Epithelial cell of prostate (primary cell): ENCODE data around the gene C22orf15.
"Not testable (repeated sequence)": the region's sequence is repeated elsewhere in the genome, so short reads cannot be mapped to it uniquely, and the experiment has no call there.

Experiments used
- DNase-seq: peaks from one replicate; pipeline ENCODE4 v3.0.0-alpha.2; 2011; ENCODE audit warnings: low read depth, low spot score
- H3K27ac ChIP-seq: fragments of 450-650 bp; 2 replicates; pipeline ENCODE4 v1.5.1; 2017; ENCODE audit warnings: mild to moderate bottlenecking

Gene C22orf15, protein sequence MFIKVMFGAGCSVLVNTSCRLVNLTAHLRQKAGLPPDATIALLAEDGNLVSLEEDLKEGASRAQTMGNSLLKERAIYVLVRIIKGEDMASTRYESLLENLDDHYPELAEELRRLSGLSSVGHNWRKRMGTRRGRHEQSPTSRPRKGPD

DNA sequence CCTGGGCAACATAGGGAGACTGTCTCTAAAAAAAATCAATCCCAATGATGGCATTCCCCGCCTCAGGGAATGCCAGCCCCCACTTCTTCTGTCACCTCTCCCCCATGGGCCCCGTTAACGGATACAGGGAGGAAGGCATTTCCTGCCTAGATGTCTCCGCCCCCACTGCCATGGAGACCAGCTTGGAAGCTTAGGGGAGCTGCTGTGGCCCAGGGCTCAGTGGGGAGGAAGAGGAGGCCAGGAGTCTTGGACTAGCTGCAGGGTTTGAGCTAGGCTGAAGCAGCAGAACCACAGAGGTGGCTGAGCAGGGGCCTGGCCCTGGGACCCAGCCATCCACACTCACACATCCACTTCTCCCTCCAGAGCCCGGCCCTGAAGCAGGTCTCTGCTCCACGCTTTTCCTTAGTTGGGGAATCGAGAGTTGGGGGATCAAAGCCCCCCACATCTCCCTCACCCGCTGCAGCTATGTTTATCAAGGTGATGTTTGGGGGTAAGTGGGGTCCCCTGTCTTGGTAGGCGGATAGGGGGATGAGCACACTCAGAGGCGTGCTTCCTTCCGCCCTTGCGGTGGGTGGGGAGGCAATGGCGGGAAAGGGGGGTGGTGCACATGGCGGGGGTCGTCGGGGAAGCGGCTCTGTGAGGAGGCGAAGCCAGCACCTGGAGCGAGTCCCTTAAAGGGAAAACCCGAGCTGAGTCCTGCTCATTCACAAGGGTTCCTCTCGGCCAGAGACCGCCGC, at the start of gene C22orf15:
Gene C22orf15 (plus strand): TSS at position 149 of the 737 bp plus-strand sequence. CDS start 317 bp downstream, at position 466.
- no peak for DNase-seq
- no peak within 1 kb of the TSS for H3K27ac ChIP-seq

DNA sequence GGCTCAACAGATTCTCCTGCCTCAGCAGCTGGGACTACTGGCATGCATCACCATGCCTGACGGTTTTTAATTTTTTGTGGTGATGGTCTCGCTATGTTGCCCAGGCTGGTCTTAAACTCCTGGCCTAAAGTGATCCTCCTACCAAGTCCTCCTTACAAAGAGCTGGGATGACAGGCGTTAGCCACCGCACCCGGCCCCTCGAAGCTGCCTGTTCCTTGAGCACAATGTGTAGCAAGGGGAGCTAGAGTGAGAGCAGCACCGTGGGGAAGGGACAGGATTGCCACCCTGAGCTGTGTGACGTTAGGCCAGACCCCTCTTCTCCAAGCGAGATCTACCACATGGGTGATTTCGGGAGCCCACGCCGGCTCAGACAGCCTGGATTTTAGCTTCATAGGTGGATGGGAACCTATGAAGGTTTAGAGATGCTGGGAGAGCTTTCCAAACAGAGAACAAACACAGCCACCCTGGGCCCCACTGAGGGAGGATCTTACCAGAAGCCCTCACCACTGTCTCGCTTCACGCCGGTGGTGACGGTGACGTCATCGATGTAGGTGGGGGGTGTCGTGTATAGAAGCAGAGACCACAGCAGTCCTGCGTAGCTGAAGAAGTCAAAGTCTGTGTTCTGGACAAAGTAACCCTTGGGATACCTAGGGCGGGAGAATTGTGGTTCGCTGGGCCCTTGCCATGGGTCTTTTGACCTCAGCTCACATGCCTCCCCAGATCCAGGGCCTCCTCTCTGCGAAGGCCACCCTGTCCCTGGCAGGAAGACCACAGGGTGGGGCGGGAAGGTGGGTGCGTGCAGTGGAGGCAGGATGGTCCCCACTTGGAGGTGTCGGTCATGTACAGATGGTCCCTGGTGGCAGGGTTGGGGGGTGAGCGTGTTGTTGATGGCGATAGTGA, 48.8 kb upstream of the C22orf15 start:
- H3K27ac ChIP-seq, result no peak overlapping the region
- no peak for DNase-seq

DNA sequence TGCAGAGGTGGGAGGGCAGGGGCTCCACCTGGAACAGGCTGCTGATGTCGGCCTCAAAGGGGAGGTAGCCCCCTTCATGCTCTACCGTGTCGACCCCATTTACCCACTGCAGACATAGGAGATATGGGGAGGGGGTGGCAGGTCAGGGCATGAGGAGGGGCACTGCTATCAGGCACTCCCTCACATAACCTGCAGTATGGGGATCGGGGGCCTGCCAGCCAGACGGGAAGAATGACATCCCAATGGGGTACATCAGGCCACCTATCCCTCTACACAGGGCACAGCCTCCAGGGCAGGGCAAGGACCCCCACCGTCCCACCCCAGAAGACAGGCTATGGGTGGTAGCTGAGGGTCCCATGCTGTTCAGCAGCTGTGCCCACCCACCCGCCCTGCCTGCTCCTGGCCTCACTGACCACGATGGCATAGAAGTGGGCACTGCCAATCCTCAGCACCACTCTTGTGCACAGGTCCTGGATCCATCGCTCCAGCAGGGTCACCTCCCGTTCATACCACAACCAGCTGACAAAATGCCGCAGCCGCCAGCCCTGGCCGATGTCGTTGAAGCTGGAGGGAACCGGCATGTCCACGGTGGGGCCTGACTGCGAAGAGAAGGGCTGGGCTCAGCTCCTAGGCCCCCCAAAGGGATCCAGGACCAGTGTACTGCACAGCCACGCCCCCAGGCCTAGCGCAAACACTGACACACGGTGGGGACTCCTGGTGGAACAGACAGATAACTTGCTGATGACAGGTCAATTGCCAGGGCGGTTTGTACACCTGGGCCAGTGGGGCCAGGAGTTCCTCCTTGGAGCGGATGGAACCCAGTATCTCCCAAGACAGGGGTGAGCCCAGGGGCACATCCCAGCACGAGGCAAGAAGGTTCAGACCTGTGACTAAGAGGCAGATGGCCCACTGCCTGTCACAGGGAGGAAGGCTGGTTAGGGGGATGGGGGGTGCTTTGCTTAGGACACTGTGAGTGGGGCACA, 47.9 kb upstream of the C22orf15 start:
- no peak for DNase-seq
- H3K27ac ChIP-seq, result no peak overlapping the region

DNA sequence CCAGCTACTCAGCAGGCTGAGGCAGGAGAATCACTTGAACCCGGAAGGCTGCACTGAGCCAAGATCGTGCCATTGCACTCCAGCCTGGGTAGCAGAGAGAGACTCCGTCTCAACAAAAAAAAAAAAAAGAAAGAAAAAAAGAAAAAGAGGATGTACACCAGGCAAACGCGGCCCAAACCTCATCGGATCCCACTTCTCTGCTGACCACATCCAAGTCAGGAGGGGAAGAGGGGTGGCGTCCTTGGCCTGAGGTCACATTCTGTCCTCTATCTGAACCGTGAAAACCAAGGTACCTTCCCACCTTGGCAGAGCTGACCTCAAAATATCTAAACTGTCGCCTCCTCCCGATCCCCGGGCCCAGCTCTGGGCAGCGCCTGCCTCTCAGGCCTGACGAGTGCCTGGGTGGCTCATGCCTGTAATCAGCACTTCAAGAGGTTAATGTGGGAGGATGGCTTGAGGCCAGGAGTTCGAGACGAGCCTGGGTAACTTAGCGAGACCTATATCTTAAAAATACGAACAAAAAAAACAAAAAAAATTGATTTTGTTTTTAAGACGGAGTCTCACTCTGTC, 46.9 kb upstream of the C22orf15 start:
- no peak overlapping the region for H3K27ac ChIP-seq
- DNase-seq, result no peak

DNA sequence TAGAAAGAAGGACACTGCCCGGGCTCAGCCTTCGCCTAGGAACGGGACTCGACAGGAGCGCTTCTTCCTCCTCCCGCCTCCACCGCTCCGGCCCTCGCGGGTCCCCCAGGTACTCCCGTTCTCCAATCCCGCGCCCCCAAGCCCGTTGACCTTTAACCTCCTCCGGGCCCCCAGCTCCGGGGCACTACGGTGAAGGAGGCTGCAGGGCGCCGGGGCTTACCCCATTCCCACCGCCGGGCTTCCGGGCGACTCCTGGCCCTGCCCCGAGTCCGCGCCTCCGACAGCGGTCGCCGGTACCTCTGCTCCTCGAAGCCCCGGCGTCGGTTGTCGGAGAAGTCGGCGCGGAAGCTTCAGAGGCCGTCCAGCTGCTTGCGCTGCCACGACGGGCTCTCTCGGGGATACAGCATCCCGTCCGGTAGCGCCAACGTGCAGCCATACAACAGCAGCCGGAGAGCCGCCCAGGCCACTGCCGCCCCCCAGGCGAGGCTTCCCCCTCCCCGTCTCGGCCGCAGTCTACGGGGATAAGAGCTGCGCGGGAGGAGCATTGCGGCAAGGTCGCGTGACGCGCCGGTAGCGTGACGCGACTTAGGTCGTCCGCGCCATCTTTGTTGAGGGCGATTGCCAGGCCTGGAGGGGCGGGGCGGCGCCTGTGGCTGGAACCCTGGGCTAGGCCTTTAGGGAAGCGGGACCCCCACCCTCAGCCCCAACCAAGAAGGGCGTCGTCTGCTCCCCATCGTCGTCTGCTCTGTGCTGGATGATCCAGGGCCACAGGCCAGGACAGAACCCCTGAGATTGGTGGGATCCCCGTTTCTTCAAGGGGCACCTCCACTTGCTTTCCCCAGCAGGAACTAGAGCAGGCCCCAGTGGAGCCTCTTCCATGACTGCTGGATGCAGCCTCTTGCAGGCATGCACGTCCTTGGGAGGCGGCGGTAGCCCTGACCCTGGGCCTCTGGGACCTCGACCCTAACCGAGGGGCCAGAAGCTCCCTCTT, 45.7 kb upstream of the C22orf15 start:
- no peak overlapping the region for H3K27ac ChIP-seq
- DNase-seq, result peak; percentile 24

DNA sequence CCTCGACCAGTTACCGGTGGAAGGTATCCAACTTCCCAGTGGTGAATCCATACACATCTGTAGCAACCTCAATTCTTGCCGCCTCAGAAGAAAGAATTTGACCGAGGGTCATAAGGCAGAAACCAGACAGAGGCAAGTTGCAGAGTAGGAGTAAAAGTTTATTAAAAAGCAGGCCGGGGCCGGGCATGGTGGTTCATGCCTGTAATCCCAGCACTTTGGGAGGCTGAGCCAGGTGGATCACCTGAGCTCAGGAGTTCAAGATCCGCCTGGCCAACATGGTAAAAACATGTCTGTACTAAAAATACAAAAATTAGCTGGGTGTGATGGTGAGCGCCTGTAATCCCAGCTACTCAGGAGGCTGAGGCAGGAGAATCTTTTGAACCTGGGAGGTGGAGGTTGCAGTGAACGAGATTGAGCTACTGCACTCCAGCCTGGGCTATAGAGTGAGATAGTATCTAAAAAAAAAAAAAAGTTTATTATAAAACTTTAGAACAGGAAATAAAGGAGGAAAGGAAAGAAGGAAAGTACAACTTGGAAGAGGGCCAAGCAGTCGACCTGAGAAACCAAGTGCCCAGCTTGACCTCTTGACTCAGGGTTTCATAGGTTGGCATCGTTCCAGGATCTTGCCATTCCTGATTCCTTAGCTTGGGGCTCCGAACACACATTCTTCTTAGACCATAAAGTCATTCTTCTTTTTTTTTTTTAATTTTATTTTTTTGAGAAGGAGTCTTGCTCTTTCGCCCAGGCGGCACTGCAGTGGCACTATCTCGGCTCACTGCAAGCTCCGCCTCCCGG, 44.2 kb upstream of the C22orf15 start:
- no peak overlapping the region for H3K27ac ChIP-seq

DNA sequence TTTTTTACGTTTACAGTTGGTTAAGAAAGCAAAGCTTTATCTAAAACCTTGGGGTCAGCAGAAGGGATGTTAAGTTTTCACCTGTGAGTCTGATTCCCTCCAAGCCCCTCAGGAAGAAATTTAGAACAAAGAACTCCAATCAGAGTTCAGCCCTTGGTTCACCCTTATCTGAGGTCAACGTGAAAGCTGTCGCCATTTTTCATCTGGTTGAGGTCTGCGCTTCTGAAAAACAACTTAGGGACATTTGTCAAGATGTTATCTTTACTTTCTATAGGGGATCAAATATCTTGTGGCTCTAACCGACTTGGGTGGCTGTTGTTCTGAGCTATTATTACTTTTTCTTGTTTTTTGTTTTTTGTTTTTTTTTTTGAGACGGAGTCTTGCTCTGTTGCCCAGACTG, 41.9 kb upstream of the C22orf15 start:
- H3K27ac ChIP-seq, result no peak overlapping the region
- DNase-seq, result no peak

More for the DNA sequence above, 44.2 kb upstream of the C22orf15 start:
- no peak for DNase-seq

DNA sequence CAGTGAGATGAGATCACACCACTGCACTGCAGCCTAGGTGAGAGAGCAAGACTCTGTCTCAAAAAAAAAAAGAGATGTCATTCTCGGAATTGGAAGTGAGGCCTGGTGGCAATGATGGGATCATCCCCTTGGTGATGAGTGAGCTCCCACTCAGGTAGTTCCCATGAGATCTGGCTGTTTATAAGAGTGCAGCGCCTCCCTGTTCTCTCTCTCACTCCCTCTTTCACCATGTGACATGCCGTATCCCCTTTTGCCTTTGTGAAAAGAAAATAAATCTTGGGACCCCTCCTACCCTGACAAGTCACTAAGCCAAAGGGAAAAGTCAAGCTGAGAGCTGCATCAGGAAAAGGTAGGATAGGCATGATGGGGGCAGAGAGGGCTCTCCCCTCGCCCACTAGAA, 40.6 kb upstream of the C22orf15 start:
- DNase-seq, result no peak
- H3K27ac ChIP-seq, result no peak overlapping the region

DNA sequence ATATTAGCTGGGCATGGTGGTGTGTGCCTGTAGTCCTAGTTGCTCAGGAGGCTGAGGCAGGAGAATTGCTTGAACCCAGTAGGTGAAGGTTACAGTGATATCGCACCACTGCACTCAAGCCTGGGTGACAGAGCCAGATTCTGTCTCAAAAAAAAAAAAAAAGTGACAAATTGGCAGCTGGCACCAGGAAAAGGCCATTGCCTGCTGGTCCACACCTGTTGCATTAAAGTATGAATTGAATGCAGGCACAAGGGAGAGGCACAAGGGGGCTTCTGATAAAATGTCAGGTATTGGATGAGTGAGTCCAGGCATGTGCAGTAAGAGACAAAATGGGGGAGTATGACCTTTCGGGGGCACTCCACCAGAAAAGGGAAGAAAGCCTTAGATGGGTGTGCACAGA, 40.1 kb upstream of the C22orf15 start:
- no peak overlapping the region for H3K27ac ChIP-seq
- no peak for DNase-seq

DNA sequence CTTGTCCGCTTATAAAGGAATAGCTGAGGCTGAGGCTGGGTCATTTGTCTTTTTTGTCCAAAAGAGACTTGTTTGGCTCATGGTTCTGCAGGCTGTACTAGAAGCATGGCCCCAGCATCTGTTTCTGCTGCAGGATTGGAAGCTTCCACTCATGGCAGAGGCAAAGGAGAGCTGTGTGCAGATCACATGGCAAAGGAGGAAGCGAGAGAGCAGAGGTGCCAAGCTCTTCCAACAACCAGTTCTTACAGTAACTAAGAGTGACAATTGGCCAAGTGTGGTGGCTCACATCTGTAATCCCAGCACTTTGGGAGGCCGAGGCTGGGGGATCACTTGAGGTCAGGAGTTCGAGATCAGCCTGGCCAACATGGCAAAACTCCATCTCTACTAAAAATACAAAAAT, 34.7 kb upstream of the C22orf15 start:
- not testable (repeated sequence) for H3K27ac ChIP-seq, DNase-seq

DNA sequence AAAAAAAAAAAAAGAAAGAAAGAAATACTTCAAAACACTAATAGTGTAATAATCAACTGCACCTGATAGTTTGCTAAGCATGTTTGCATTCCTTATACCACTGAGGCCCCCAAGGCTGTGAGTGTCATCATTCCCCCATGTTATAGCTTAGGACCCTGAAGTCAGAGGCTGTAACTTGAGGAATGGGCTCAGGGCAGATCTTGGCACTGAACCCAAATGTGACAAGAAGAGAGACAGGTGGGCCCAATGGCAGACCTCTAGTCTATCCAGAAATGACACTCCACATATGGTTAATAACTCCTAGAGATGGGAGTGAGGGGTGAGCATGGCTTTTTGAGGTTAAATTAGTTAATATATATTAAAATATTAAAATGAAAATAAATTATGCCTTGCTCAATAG, 25.1 kb upstream of the C22orf15 start:
- DNase-seq, result no peak
- H3K27ac ChIP-seq, result no peak overlapping the region

DNA sequence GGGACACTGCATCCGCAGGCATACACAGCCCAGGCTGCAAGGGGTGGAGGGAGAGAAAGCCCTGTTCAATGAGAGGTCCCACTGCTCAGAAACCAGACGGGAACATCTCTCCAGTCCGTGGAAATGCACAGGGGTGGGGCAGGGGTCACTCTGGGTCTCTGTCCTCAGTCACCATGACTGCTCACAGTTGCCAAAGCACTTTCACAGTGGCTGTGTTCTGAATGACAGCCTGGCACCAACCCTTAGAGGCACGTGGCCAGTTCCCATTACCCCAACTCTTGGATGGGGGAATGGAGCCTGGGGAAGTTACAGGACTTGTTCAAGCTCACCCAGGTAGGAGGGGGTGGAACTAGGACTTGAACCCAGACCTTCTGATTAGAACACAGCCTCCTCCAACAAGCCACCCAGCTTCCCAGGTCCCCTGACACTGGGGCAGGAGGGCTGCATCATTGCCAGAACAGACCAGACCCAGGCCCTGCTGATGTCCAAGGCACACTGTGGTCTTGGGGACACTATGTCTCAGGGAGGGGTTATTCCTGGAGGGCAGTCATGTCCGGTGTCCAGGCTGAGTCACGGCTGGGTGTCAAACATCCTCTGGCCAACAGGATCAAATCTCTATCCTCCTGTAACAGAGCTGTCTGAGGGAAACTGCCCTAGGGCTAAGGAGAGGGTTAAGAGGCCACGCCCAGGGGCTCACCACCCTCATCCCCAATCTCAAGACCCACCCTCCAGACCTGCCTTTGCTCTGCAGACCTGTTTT, 20.1 kb upstream of the C22orf15 start:
- no peak overlapping the region for H3K27ac ChIP-seq
- no peak for DNase-seq

DNA sequence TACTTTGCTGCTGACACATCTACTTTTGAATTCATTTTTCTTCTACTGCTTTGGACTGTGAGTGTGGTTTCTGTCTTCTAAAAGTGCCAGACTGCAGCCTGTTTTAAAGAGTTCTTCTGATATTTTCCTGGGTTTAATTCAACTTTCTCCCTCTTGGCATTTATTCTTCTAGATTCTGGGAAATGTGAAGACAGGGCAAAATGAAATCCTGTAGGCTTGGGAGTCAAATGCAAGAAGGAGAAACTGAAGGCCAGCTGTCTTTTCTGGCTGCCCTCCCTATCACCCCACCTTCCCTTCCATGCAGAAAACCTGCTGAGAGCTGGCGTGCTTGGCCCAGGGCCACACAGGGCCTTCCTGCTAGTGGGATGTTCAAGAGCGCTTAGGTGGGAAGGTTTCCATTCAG, 19.5 kb upstream of the C22orf15 start:
- DNase-seq, result no peak

DNA sequence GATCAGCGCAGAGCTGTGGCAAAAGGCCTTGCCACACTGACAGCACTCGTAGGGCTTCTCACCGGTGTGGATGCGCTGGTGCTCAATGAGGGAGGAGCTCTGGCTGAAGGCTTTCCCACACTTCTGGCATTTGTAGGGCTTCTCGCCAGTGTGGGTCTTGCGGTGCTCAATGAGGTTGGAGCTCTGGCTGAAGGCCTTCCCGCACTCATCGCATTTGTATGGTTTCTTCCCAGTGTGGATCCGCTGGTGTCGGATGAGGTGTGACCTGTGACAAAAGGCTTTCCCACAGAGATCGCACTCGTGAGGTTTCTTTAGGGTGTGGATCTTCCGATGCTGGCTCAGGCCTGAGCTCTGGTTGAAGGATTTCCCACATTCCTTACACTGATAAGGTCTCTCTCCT, 18.8 kb upstream of the C22orf15 start:
- no peak overlapping the region for H3K27ac ChIP-seq
- no peak for DNase-seq

More for the DNA sequence above, 19.5 kb upstream of the C22orf15 start:
- H3K27ac ChIP-seq, result no peak overlapping the region

DNA sequence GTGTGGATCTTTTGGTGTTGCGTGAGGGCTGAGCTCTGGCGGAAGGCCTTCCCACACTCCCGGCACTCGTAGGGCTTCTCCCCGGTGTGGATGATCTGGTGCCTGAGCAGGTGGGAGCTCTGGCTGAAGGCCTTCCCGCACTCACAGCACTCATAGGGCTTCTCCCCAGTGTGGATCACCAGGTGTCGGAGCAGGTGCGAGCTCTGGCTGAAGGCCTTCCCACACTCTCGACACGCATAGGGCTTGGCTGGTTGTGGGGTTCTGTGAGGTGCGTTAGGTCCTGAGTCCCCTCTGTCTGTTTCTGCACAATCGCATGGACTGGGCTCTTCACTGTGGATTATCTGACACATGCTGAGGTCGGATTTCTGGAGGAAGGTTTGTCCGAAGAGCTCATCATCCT, 18.3 kb upstream of the C22orf15 start:
- DNase-seq, result no peak
- no peak overlapping the region for H3K27ac ChIP-seq

DNA sequence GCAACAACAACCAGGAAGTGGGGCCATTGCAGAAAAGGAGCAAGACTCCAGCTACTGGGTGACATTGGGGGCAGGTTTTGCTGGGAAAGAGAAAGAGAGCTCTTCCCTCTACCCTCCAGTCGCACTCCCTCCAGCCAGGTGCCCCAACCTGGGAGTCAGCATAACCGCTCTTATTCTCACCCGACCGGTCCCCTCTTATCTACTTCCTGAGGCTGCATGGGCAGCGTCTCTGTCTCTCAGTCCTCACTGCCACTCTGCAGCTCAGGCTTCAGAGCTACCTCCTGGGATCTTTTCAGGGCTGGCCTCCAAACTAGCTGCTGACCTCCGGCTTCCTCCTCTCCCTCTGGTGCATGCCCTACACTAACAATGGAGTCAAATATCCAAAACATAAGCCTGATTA, 17.0 kb upstream of the C22orf15 start:
- no peak overlapping the region for H3K27ac ChIP-seq
- no peak for DNase-seq

DNA sequence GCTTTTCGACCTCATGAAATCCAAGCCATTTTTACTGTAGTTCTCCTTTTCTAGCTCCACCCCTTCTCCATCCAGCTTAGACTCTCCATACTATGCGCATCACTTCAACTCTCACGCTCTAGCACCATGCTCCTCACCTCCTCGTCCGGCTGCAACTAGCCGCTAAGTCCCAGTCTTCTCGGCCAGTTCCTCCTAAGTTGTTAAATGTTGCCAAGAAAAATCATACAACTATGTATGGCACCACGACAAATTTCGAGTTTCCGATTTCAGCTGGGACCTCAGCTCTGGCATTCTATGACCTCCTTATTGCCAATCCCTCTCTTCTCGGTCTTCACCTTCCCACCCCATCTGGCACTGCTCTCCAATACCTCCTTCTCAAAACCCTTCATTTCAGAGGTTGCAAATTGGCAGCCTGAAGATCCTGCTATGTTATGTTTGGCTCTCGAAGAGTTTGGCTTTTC, 12.9 kb upstream of the C22orf15 start:
- H3K27ac ChIP-seq, result no peak overlapping the region
- DNase-seq, result no peak
